ENCODE data around the gene ARHGAP10. TPM values are rescaled to one million over a fixed set of nuclear protein-coding genes. Genes with fewer than 3 reads are reported as not detected.

The ARHGAP10 gene
- total RNA-seq, 1 experiment from 2014 or later = 36.6 TPM

- no peaks in the 10 kb centered on the region for H3K9me3 ChIP-seq
- ChIA-PET CTCF (no interaction called here), POLR2A (no interaction called here)
- peaks cover 13% of the 10 kb centered on the region for H3K4me1 ChIP-seq
- H3K36me3 Mint-ChIP-seq (ENCODE audit: insufficient read depth, unreplicated experiment) = peaks cover 26% of the 10 kb centered on the region
- peaks cover 9% of the 10 kb centered on the region for H3K9me3 Mint-ChIP-seq (ENCODE audit: unreplicated experiment)
- H3K27ac Mint-ChIP-seq (ENCODE audit: unreplicated experiment) = no peak overlapping the region
- peaks cover 44% of the 10 kb centered on the region for H3K4me1 Mint-ChIP-seq (ENCODE audit: low read depth, unreplicated experiment)
- BruUV-seq (replicated peaks) = no TSS peak
- no peaks in the 10 kb centered on the region for H3K27me3 ChIP-seq (replicated peaks; ENCODE audit: control insufficient read depth, insufficient read depth, low read length)
- H3K36me3 ChIP-seq (ENCODE audit: control insufficient read depth, insufficient read depth, low read length) = no peaks in the 10 kb centered on the region
- no peak overlapping the region for H3K4me3 ChIP-seq (ENCODE audit: low read depth, low read length)
- no peak for TF ChIP-seq CTCF (IDR thresholded peaks at IDR 0.05; ENCODE audit: insufficient read depth in 1 of 2, low read depth in 1 of 2, low read length in 1 of 2, severe bottlenecking in 1 of 2, unreplicated experiment in 1 of 2)
- no peaks in the 10 kb centered on the region for H3K27me3 Mint-ChIP-seq (ENCODE audit: insufficient read depth, unreplicated experiment)
- intact Hi-C loops (cut with micrococcal nuclease; ENCODE audit: unreplicated experiment) = no loop called here
- peak in 1 of 2 experiments; percentile 26 for DNase-seq
- H3K4me3 Mint-ChIP-seq (ENCODE audit: unreplicated experiment) = peak overlapping the region; percentile 53
These were observed 233.2 kb downstream of the ARHGAP10 start for GRCh38 chr4:147965056-147965455.

GRCh38 chr4:147965873-147966272 is 234.0 kb downstream of the ARHGAP10 start:
- Mint-ChIP-seq H3K9me3 (ENCODE audit: unreplicated experiment) (peaks cover 9% of the 10 kb centered on the region), H3K27ac (ENCODE audit: unreplicated experiment) (no peak overlapping the region), H3K36me3 (ENCODE audit: insufficient read depth, unreplicated experiment) (peaks cover 26% of the 10 kb centered on the region), H3K4me1 (ENCODE audit: low read depth, unreplicated experiment) (peaks cover 44% of the 10 kb centered on the region), H3K27me3 (ENCODE audit: insufficient read depth, unreplicated experiment) (no peaks in the 10 kb centered on the region), H3K4me3 (ENCODE audit: unreplicated experiment) (no peak overlapping the region)
- H3K27me3 ChIP-seq (replicated peaks; ENCODE audit: control insufficient read depth, insufficient read depth, low read length) = no peaks in the 10 kb centered on the region
- BruUV-seq (replicated peaks) = no TSS peak
- POLR2A ChIA-PET = no interaction called here
- H3K9me3 ChIP-seq = no peaks in the 10 kb centered on the region
- CTCF ChIA-PET = no interaction called here
- H3K4me3 ChIP-seq (ENCODE audit: low read depth, low read length) = no peak overlapping the region
- no peak for TF ChIP-seq CTCF (IDR thresholded peaks at IDR 0.05; ENCODE audit: insufficient read depth in 1 of 2, low read depth in 1 of 2, low read length in 1 of 2, severe bottlenecking in 1 of 2, unreplicated experiment in 1 of 2)
- intact Hi-C loops (cut with micrococcal nuclease; ENCODE audit: unreplicated experiment) = no loop called here
- H3K4me1 ChIP-seq = peaks cover 10% of the 10 kb centered on the region
- H3K36me3 ChIP-seq (ENCODE audit: control insufficient read depth, insufficient read depth, low read length) = no peaks in the 10 kb centered on the region
- DNase-seq = no peak

GRCh38 chr4:147968641-147969040 is 236.8 kb downstream of the ARHGAP10 start:
- H3K27me3 Mint-ChIP-seq (ENCODE audit: insufficient read depth, unreplicated experiment) = no peaks in the 10 kb centered on the region
- Histone ChIP-seq H3K9me3 (no peaks in the 10 kb centered on the region), H3K4me3 (ENCODE audit: low read depth, low read length) (no peak overlapping the region), H3K36me3 (ENCODE audit: control insufficient read depth, insufficient read depth, low read length) (no peaks in the 10 kb centered on the region), H3K27me3 (replicated peaks; ENCODE audit: control insufficient read depth, insufficient read depth, low read length) (no peaks in the 10 kb centered on the region), H3K4me1 (peaks cover 6% of the 10 kb centered on the region)
- intact Hi-C loops (cut with micrococcal nuclease; ENCODE audit: unreplicated experiment) = no loop called here
- no peak overlapping the region for H3K4me3 Mint-ChIP-seq (ENCODE audit: unreplicated experiment)
- H3K27ac Mint-ChIP-seq (ENCODE audit: unreplicated experiment) = no peak overlapping the region
- TF ChIP-seq CTCF (IDR thresholded peaks at IDR 0.05; ENCODE audit: insufficient read depth in 1 of 2, low read depth in 1 of 2, low read length in 1 of 2, severe bottlenecking in 1 of 2, unreplicated experiment in 1 of 2) = no peak
- ChIA-PET POLR2A (no interaction called here), CTCF (no interaction called here)
- no TSS peak for BruUV-seq (replicated peaks)
- peaks cover 29% of the 10 kb centered on the region for H3K4me1 Mint-ChIP-seq (ENCODE audit: low read depth, unreplicated experiment)
- DNase-seq = no peak
- H3K9me3 Mint-ChIP-seq (ENCODE audit: unreplicated experiment) = no peaks in the 10 kb centered on the region
- peaks cover 31% of the 10 kb centered on the region for H3K36me3 Mint-ChIP-seq (ENCODE audit: insufficient read depth, unreplicated experiment)
